Measurements from ENCODE around the gene KLRD1. TPM values are rescaled to one million over a fixed set of nuclear protein-coding genes. Genes with fewer than 3 reads are reported as not detected.

KLRD1 gene
- total RNA-seq, 1 donor from 2014 or later, result 0.65 TPM

DNA sequence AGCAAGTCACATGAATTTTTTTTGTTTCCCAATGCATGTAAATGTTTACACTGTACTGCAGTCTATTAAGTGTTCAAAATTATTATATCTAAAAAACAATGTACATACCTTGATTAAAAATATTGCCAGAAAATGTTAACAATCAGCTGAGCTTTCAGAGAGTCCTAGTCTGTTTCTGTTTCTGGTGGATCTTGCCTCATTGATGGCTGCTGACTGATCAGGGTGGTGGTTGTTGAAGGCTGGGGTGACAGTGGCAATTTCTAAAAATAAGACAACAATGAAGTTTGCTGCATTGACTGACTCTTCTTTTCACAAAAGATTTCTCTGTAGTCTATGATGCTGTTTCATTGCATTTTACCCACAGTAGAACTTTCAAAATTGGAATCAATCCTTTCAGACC is 16.6 kb upstream of the KLRD1 start:
- no peak for TF ChIP-seq CTCF (IDR thresholded peaks at IDR 0.05; ENCODE audit: unreplicated experiment)
- no peaks in the 10 kb centered on the region for H3K4me1 Mint-ChIP-seq
- DNase-seq (ENCODE audit: low spot score in 2 of 2, unreplicated experiment in 2 of 2), result no peak
- no peaks in the 10 kb centered on the region for H3K36me3 Mint-ChIP-seq
- no peaks in the 10 kb centered on the region for H3K27me3 Mint-ChIP-seq (ENCODE audit: low read depth)
- H3K9me3 Mint-ChIP-seq, result no peaks in the 10 kb centered on the region
- no peak overlapping the region for H3K4me3 Mint-ChIP-seq
- H3K27ac Mint-ChIP-seq, result no peak overlapping the region

DNA sequence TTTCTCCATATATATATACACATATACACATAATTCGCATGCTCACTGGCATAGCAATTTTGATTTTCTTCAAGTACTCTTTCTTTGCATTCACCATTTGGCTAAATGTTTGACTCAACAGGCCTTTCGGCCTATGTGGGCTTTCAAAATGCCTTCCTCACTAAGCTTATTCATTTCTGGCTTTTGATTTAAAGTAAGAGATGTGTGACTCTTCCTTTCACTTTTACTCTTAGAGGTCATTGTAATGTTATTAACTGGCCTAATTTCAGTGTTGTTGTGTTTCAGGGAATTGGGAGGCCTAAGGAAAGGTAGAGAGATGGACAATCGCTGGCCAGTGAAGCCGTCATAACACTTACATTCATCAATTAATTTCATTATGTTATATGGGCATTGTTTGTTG is 14.5 kb upstream of the KLRD1 start:
- Mint-ChIP-seq H3K9me3 (no peaks in the 10 kb centered on the region), H3K4me3 (no peak overlapping the region), H3K4me1 (no peaks in the 10 kb centered on the region), H3K36me3 (no peaks in the 10 kb centered on the region), H3K27me3 (ENCODE audit: low read depth) (no peaks in the 10 kb centered on the region), H3K27ac (no peak overlapping the region)
- no peak for TF ChIP-seq CTCF (IDR thresholded peaks at IDR 0.05; ENCODE audit: unreplicated experiment)
- no peak for DNase-seq (ENCODE audit: low spot score in 2 of 2, unreplicated experiment in 2 of 2)

DNA sequence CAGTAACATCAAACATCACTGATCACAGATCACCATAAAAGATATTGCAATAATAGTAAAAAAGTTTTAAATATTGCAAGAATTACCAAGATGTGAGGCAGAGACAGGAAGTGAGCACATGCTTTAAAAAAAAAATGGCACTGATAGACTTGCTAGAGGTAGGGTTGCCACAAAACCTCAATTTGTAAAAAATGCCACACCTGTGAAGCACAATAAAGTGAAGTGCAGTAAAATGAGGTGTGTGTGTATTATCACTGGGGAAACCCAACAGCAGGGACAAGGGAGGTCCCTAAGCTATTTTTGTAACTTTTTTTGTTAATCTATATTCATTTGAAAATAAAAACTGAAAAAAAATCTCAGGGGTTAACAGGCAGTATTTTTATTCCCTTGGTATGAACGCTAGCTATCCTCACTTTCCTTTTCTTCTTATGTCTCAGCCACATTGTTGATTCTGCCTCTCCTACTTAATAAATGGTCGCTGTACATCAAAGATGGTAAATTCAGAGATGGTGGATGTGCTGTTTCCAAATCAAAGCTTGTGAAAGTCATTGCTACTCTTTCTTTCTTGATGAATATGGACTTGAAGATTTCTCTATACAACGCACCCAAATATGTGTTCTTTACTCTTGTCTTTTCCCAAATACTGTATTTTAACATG is 14.0 kb upstream of the KLRD1 start:
- no peaks in the 10 kb centered on the region for H3K9me3 Mint-ChIP-seq
- no peak for TF ChIP-seq CTCF (IDR thresholded peaks at IDR 0.05; ENCODE audit: unreplicated experiment)
- H3K27ac Mint-ChIP-seq, result no peak overlapping the region
- no peaks in the 10 kb centered on the region for H3K27me3 Mint-ChIP-seq (ENCODE audit: low read depth)
- no peak for DNase-seq (ENCODE audit: low spot score in 2 of 2, unreplicated experiment in 2 of 2)
- no peaks in the 10 kb centered on the region for H3K36me3 Mint-ChIP-seq
- no peaks in the 10 kb centered on the region for H3K4me1 Mint-ChIP-seq
- no peak overlapping the region for H3K4me3 Mint-ChIP-seq

GRCh38 chr12:10301103-10301502 is 6.6 kb upstream of the KLRD1 start:
- TF ChIP-seq CTCF (IDR thresholded peaks at IDR 0.05; ENCODE audit: unreplicated experiment), result no peak
- H3K36me3 Mint-ChIP-seq, result peaks cover 2% of the 10 kb centered on the region
- H3K27ac Mint-ChIP-seq, result no peak overlapping the region
- H3K27me3 Mint-ChIP-seq (ENCODE audit: low read depth), result no peaks in the 10 kb centered on the region
- H3K9me3 Mint-ChIP-seq, result peaks cover 17% of the 10 kb centered on the region
- no peak overlapping the region for H3K4me3 Mint-ChIP-seq
- no peaks in the 10 kb centered on the region for H3K4me1 Mint-ChIP-seq
- DNase-seq (ENCODE audit: low spot score in 2 of 2, unreplicated experiment in 2 of 2), result no peak

GRCh38 chr12:10304161-10304574 is 3.5 kb upstream of the KLRD1 start:
- peaks cover 17% of the 10 kb centered on the region for H3K9me3 Mint-ChIP-seq
- no peak overlapping the region for H3K27ac Mint-ChIP-seq
- H3K27me3 Mint-ChIP-seq (ENCODE audit: low read depth), result no peaks in the 10 kb centered on the region
- no peak overlapping the region for H3K4me3 Mint-ChIP-seq
- H3K4me1 Mint-ChIP-seq, result no peaks in the 10 kb centered on the region
- no peak for TF ChIP-seq CTCF (IDR thresholded peaks at IDR 0.05; ENCODE audit: unreplicated experiment)
- DNase-seq (ENCODE audit: low spot score in 2 of 2, unreplicated experiment in 2 of 2), result no peak
- H3K36me3 Mint-ChIP-seq, result peaks cover 2% of the 10 kb centered on the region

- Mint-ChIP-seq H3K36me3 (peaks cover 2% of the 10 kb centered on the region), H3K4me1 (no peaks in the 10 kb centered on the region), H3K27ac (no peak overlapping the region), H3K9me3 (peaks cover 17% of the 10 kb centered on the region), H3K4me3 (no peak overlapping the region), H3K27me3 (ENCODE audit: low read depth) (no peaks in the 10 kb centered on the region)
- DNase-seq (ENCODE audit: low spot score in 2 of 2, unreplicated experiment in 2 of 2), result no peak
- TF ChIP-seq CTCF (IDR thresholded peaks at IDR 0.05; ENCODE audit: unreplicated experiment), result no peak
These were observed 2.3 kb upstream of the KLRD1 start for GRCh38 chr12:10305411-10305810.
